ENCODE data around the gene PDIA6. TPM values are rescaled to one million over a fixed set of nuclear protein-coding genes. Genes with fewer than 3 reads are reported as not detected.

PDIA6 gene
- total and polyA plus RNA-seq, 2 donors (not counting 1 experiment from before 2014, with no cell fraction given): 23.8 to 53.8 TPM

GRCh38 chr2:10841547-10842219, 29.1 kb upstream of the PDIA6 start:
- Mint-ChIP-seq H3K4me1 (no peaks in the 10 kb centered on the region), H3K27me3 (peaks cover 46% of the 10 kb centered on the region), H3K9me3 (ENCODE audit: insufficient read depth) (peaks cover 18% of the 10 kb centered on the region), H3K4me3 (no peak overlapping the region), H3K27ac (no peak overlapping the region)
- CTCF ChIA-PET: interaction anchor here (2.6 kb wide), 1 partner anchor 10 kb away, joined by 19 read pairs; no protein-coding TSS in a partner anchor
- Histone ChIP-seq H3K4me2 (replicated peaks; ENCODE audit: low read depth, low read length, poor library complexity, severe bottlenecking) (no peak overlapping the region), H3K9ac (ENCODE audit: low read length) (no peak overlapping the region), H3K9me3 (ENCODE audit: control extremely low read depth in 1 of 3, control insufficient read depth in 2 of 3, insufficient read depth in 1 of 3, low read length in 2 of 3) (peaks cover 0 to 43% (median 21%) of the 10 kb centered on the region in 3 donors), H3K4me3 (ENCODE audit: control extremely low read depth in 1 of 5, extremely low read depth in 1 of 5, insufficient read depth in 1 of 5, low read depth in 2 of 5, low read length in 4 of 5) (no peak overlapping the region), H4K20me1 (ENCODE audit: control insufficient read depth, insufficient read depth, low read length, poor library complexity, severe bottlenecking) (no peaks in the 10 kb centered on the region), H3K27me3 (replicated peaks in 1 of 4; ENCODE audit: control extremely low read depth in 1 of 4, control insufficient read depth in 3 of 4, insufficient read depth in 4 of 4, low read length in 3 of 4) (peaks cover 0 to 26% (median 0%) of the 10 kb centered on the region in 4 experiments), H3K27ac (ENCODE audit: low read length in 2 of 2) (no peak overlapping the region), H2AFZ (ENCODE audit: insufficient read depth, low read depth, low read length, poor library complexity, severe bottlenecking) (no peak overlapping the region), H3K4me1 (ENCODE audit: control insufficient read depth in 2 of 2, insufficient read depth in 2 of 2, low read length in 2 of 2) (no peaks in the 10 kb centered on the region), H3K36me3 (replicated peaks in 1 of 2; ENCODE audit: control extremely low read depth in 1 of 2, control insufficient read depth in 1 of 2, extremely low read depth in 1 of 2, insufficient read depth in 2 of 2, low read length in 1 of 2) (no peaks in the 10 kb centered on the region), H3K79me2 (ENCODE audit: control insufficient read depth, insufficient read depth, low read length) (no peaks in the 10 kb centered on the region)
- 69% methylated on average over 2 of the region's 3 CpGs for WGBS (ENCODE audit: insufficient coverage)
- POLR2A ChIA-PET: no interaction called here
- no peak for ATAC-seq (ENCODE audit: low read depth)
- DNase-seq: no peak
- intact Hi-C loops (cut with micrococcal nuclease): no loop called here
- TF ChIP-seq EZH2 (IDR thresholded peaks at IDR 0.05; ENCODE audit: borderline replicate concordance, insufficient read depth, low read depth, low read length, poor library complexity, severe bottlenecking) (no peak), CTCF (IDR thresholded peaks at IDR 0.05) (no peak)

DNA sequence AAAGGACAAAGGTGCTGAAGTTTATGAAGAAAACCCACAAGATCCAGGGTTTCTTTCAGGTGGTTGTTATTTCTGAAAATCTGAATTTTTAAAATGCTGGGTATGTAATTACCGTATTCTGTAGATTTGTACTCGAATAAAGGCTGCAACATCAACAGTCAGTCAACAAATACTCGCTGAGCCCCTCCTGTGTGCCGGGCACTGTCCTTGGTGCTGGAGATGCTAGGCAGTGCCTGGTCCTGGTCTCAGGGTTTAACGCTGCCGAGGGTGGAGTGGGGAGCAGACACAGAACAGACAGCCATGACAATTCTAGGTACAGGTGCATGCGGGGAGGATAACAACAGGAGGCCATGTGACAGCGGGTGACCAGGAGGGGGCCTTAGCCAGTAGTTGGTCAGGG, 27.2 kb upstream of the PDIA6 start:
- Mint-ChIP-seq H3K27me3 (peaks cover 43% of the 10 kb centered on the region), H3K9me3 (ENCODE audit: insufficient read depth) (peaks cover 18% of the 10 kb centered on the region), H3K4me1 (no peaks in the 10 kb centered on the region), H3K4me3 (no peak overlapping the region), H3K27ac (no peak overlapping the region)
- Histone ChIP-seq H4K20me1 (ENCODE audit: control insufficient read depth, insufficient read depth, low read length, poor library complexity, severe bottlenecking) (no peaks in the 10 kb centered on the region), H2AFZ (ENCODE audit: insufficient read depth, low read depth, low read length, poor library complexity, severe bottlenecking) (no peak overlapping the region), H3K27ac (ENCODE audit: low read length in 2 of 2) (no peak overlapping the region), H3K4me2 (replicated peaks; ENCODE audit: low read depth, low read length, poor library complexity, severe bottlenecking) (no peak overlapping the region), H3K9ac (ENCODE audit: low read length) (no peak overlapping the region), H3K4me3 (ENCODE audit: control extremely low read depth in 1 of 5, extremely low read depth in 1 of 5, insufficient read depth in 1 of 5, low read depth in 2 of 5, low read length in 4 of 5) (no peak overlapping the region), H3K79me2 (ENCODE audit: control insufficient read depth, insufficient read depth, low read length) (no peaks in the 10 kb centered on the region), H3K4me1 (ENCODE audit: control insufficient read depth in 2 of 2, insufficient read depth in 2 of 2, low read length in 2 of 2) (peaks cover 3 to 7% of the 10 kb centered on the region in 2 donors), H3K9me3 (ENCODE audit: control extremely low read depth in 1 of 3, control insufficient read depth in 2 of 3, insufficient read depth in 1 of 3, low read length in 2 of 3) (peaks cover 0 to 43% (median 21%) of the 10 kb centered on the region in 3 donors), H3K36me3 (replicated peaks in 1 of 2; ENCODE audit: control extremely low read depth in 1 of 2, control insufficient read depth in 1 of 2, extremely low read depth in 1 of 2, insufficient read depth in 2 of 2, low read length in 1 of 2) (no peaks in the 10 kb centered on the region), H3K27me3 (replicated peaks in 1 of 4; ENCODE audit: control extremely low read depth in 1 of 4, control insufficient read depth in 3 of 4, insufficient read depth in 4 of 4, low read length in 3 of 4) (peaks cover 0 to 29% (median 0%) of the 10 kb centered on the region in 4 experiments)
- no peak for TF ChIP-seq EZH2 (IDR thresholded peaks at IDR 0.05; ENCODE audit: borderline replicate concordance, insufficient read depth, low read depth, low read length, poor library complexity, severe bottlenecking)
- no peak for TF ChIP-seq CTCF (IDR thresholded peaks at IDR 0.05)
- intact Hi-C loops (cut with micrococcal nuclease): no loop called here
- DNase-seq (no peak), ATAC-seq (ENCODE audit: low read depth) (no peak)
- POLR2A ChIA-PET: no interaction called here
- 63% methylated on average over 8 of the region's 8 CpGs for WGBS (ENCODE audit: insufficient coverage)
- CTCF ChIA-PET: no interaction called here

Measured in B cell (primary cell).